Mesendoderm (in vitro differentiated cells): ENCODE data around the gene TREM2.
"Not testable (repeated sequence)": the region's sequence is repeated elsewhere in the genome, so short reads cannot be mapped to it uniquely, and the experiment has no call there.

Experiments used
- DNase-seq: peaks from one replicate; pipeline ENCODE4 v3.0.0; 2013
- H2AK5ac ChIP-seq: 2 replicates; pipeline ENCODE4 v1.6.1; 2013; ENCODE audit warnings: low read length, inconsistent platforms
- H2BK120ac ChIP-seq: 2 replicates; pipeline ENCODE4 v1.6.1; 2013; ENCODE audit warnings: low read depth, mild to moderate bottlenecking, low read length, moderate library complexity, mixed read lengths
- H2BK15ac ChIP-seq: replicated peaks from 2 replicates; pipeline ENCODE4 v1.6.1; 2013; ENCODE audit warnings: low read depth, mild to moderate bottlenecking, moderate library complexity
- H2BK5ac ChIP-seq: 2 replicates; pipeline ENCODE4 v1.6.1; 2013; ENCODE audit warnings: low read length, inconsistent platforms
- H3K18ac ChIP-seq: 2 replicates; pipeline ENCODE4 v1.6.1; 2013; ENCODE audit warnings: mild to moderate bottlenecking, low read length, mixed read lengths
- H3K23ac ChIP-seq: one replicate; pipeline ENCODE4 v1.6.1; 2013; ENCODE audit warnings: low read length
- H3K27ac ChIP-seq: 2 replicates; pipeline ENCODE4 v1.5.1; 2013; ENCODE audit warnings: low read depth, mild to moderate bottlenecking, inconsistent platforms, low read length, moderate library complexity
- H3K27me3 ChIP-seq: 2 replicates; pipeline ENCODE4 v1.6.1; 2013; ENCODE audit warnings: low read length, control low read depth, mild to moderate bottlenecking, inconsistent platforms; ENCODE audit not compliant: insufficient read depth, poor library complexity
- H3K36me3 ChIP-seq: 2 replicates; pipeline ENCODE4 v1.6.1; 2013; ENCODE audit warnings: low read length, inconsistent platforms; ENCODE audit not compliant: control insufficient read depth, insufficient read depth
- H3K4ac ChIP-seq: one replicate; pipeline ENCODE4 v1.6.1; 2013; ENCODE audit warnings: low read depth, mild to moderate bottlenecking, low read length, moderate library complexity
- H3K4me1 ChIP-seq: 2 replicates; pipeline ENCODE4 v1.6.1; 2013; ENCODE audit warnings: low read depth, low read length, inconsistent platforms; ENCODE audit not compliant: control insufficient read depth
- H3K4me2 ChIP-seq: 2 replicates; pipeline ENCODE4 v1.6.1; 2013; ENCODE audit warnings: low read length
- H3K4me3 ChIP-seq: 2 replicates; pipeline ENCODE4 v1.5.1; 2013; ENCODE audit warnings: mild to moderate bottlenecking, low read length
- H3K56ac ChIP-seq: one replicate; pipeline ENCODE4 v1.6.1; 2013; ENCODE audit warnings: low read length
- H3K79me1 ChIP-seq: 2 replicates; pipeline ENCODE4 v1.6.1; 2013; ENCODE audit warnings: low read length, inconsistent platforms
- H3K79me2 ChIP-seq: 2 replicates; pipeline ENCODE4 v1.6.1; 2013; ENCODE audit warnings: mild to moderate bottlenecking, low read length; ENCODE audit not compliant: control insufficient read depth, insufficient read depth
- H3K9ac ChIP-seq: 2 replicates; pipeline ENCODE4 v1.6.1; 2013; ENCODE audit warnings: low read length, inconsistent platforms
- H4K5ac ChIP-seq: one replicate; pipeline ENCODE4 v1.6.1; 2013; ENCODE audit warnings: low read length
- H4K8ac ChIP-seq: one replicate; pipeline ENCODE4 v1.6.1; 2013; ENCODE audit warnings: low read depth, mild to moderate bottlenecking, control low read depth, low read length, moderate library complexity
- WGBS: extraction: QIAGEN DNeasy Blood & Tissue Kit; methylation state at CpG from one replicate; pipeline ENCODE4 v1.1.7; 2013; ENCODE audit warnings: low lambda C conversion rate, missing lambda C conversion rate; ENCODE audit not compliant: insufficient coverage; ENCODE audit errors: extremely low coverage; 5-methylcytosine and 5-hydroxymethylcytosine counted together

TREM2 gene

GRCh38 chr6:41122373-41122772 lies 40.5 kb downstream of the TREM2 start:
- Histone ChIP-seq H2BK120ac (no peak overlapping the region), H4K5ac (no peak overlapping the region), H3K18ac (no peak overlapping the region), H3K79me2 (no peaks in the 10 kb centered on the region), H2BK15ac (no peak overlapping the region), H3K9ac (no peak overlapping the region), H3K27me3 (no peaks in the 10 kb centered on the region), H3K27ac (no peak overlapping the region), H2AK5ac (no peak overlapping the region), H3K23ac (no peak overlapping the region), H3K4ac (no peak overlapping the region), H3K4me3 (no peak overlapping the region), H3K36me3 (no peaks in the 10 kb centered on the region), H4K8ac (no peak overlapping the region), H3K56ac (no peak overlapping the region), H3K4me1 (no peaks in the 10 kb centered on the region), H3K4me2 (no peak overlapping the region), H2BK5ac (no peak overlapping the region), H3K79me1 (no peaks in the 10 kb centered on the region)
- WGBS = no CpG with 5 or more reads among the region's 1 CpG
- no peak for DNase-seq

- Histone ChIP-seq H4K5ac (no peak overlapping the region), H3K4ac (no peak overlapping the region), H3K23ac (no peak overlapping the region), H2BK120ac (no peak overlapping the region), H3K9ac (no peak overlapping the region), H3K27ac (no peak overlapping the region), H2AK5ac (no peak overlapping the region), H2BK5ac (no peak overlapping the region), H3K79me2 (no peaks in the 10 kb centered on the region), H2BK15ac (no peak overlapping the region), H3K4me3 (no peak overlapping the region), H3K36me3 (no peaks in the 10 kb centered on the region), H3K56ac (no peak overlapping the region), H3K4me1 (no peaks in the 10 kb centered on the region), H4K8ac (no peak overlapping the region), H3K79me1 (no peaks in the 10 kb centered on the region), H3K18ac (no peak overlapping the region), H3K27me3 (no peaks in the 10 kb centered on the region), H3K4me2 (no peak overlapping the region)
- no CpG with 5 or more reads among the region's 1 CpG for WGBS
- DNase-seq = no peak
Measured at GRCh38 chr6:41120058-41120457, 42.9 kb downstream of the TREM2 start.

GRCh38 chr6:41119508-41119907 lies 43.4 kb downstream of the TREM2 start:
- no peak overlapping the region for H3K4me2 ChIP-seq
- H3K27ac ChIP-seq = no peak overlapping the region
- no peak overlapping the region for H2AK5ac ChIP-seq
- H3K27me3 ChIP-seq = no peaks in the 10 kb centered on the region
- H2BK120ac ChIP-seq = no peak overlapping the region
- no peak overlapping the region for H4K5ac ChIP-seq
- no peak overlapping the region for H3K4me3 ChIP-seq
- no peak overlapping the region for H3K18ac ChIP-seq
- H3K79me2 ChIP-seq = no peaks in the 10 kb centered on the region
- no peak overlapping the region for H2BK5ac ChIP-seq
- no peak overlapping the region for H4K8ac ChIP-seq
- H3K4ac ChIP-seq = no peak overlapping the region
- no peaks in the 10 kb centered on the region for H3K79me1 ChIP-seq
- H2BK15ac ChIP-seq = no peak overlapping the region
- H3K56ac ChIP-seq = no peak overlapping the region
- no peaks in the 10 kb centered on the region for H3K4me1 ChIP-seq
- no CpG with 5 or more reads among the region's 1 CpG for whole genome bisulfite sequencing
- H3K23ac ChIP-seq = no peak overlapping the region
- H3K36me3 ChIP-seq = no peaks in the 10 kb centered on the region
- H3K9ac ChIP-seq = no peak overlapping the region
- no peak for DNase-seq

- not testable (repeated sequence) for H2BK5ac ChIP-seq, H3K79me1 ChIP-seq, H3K4me3 ChIP-seq, H3K4me1 ChIP-seq, H2BK120ac ChIP-seq, H3K27ac ChIP-seq, H3K23ac ChIP-seq, H2AK5ac ChIP-seq, H3K4me2 ChIP-seq, H4K8ac ChIP-seq, H3K4ac ChIP-seq, H3K79me2 ChIP-seq, H3K27me3 ChIP-seq, H3K36me3 ChIP-seq, H3K9ac ChIP-seq, H4K5ac ChIP-seq, DNase-seq, H3K56ac ChIP-seq, H3K18ac ChIP-seq, H2BK15ac ChIP-seq
- WGBS = no CpG with 5 or more reads among the region's 2 CpGs
Measured at GRCh38 chr6:41115027-41115426, 47.9 kb downstream of the TREM2 start.

- Histone ChIP-seq H3K9ac (no peak overlapping the region), H3K23ac (no peak overlapping the region), H3K79me1 (no peaks in the 10 kb centered on the region), H2BK120ac (no peak overlapping the region), H2AK5ac (no peak overlapping the region), H3K56ac (no peak overlapping the region), H4K8ac (no peak overlapping the region), H3K27me3 (no peaks in the 10 kb centered on the region), H3K18ac (no peak overlapping the region), H3K36me3 (no peaks in the 10 kb centered on the region), H2BK15ac (no peak overlapping the region), H4K5ac (no peak overlapping the region), H3K27ac (no peak overlapping the region), H3K79me2 (no peaks in the 10 kb centered on the region), H2BK5ac (no peak overlapping the region), H3K4me2 (no peak overlapping the region), H3K4me1 (no peaks in the 10 kb centered on the region), H3K4me3 (no peak overlapping the region), H3K4ac (no peak overlapping the region)
- DNase-seq = no peak
- WGBS = no CpG with 5 or more reads among the region's 3 CpGs
Measured at GRCh38 chr6:41111017-41111416, 51.9 kb downstream of the TREM2 start.
